GM18511 (cell line): ENCODE data around the gene HSPB1.
"Not testable (repeated sequence)": the region's sequence is repeated elsewhere in the genome, so short reads cannot be mapped to it uniquely, and the experiment has no call there.

Experiments
- ATAC-seq: cut with Tn5 transposase; IDR thresholded peaks from one replicate; pipeline ENCODE4 v1.9.1; 2021; ENCODE audit warnings: mild to moderate bottlenecking, moderate library complexity; ENCODE audit not compliant: unreplicated experiment

Gene HSPB1

GRCh38 chr7:76303202-76304147 lies 1.0 kb downstream of the HSPB1 start:
- peak; percentile 48 for ATAC-seq

GRCh38 chr7:76304888-76305375 lies 2.5 kb downstream of the HSPB1 start:
- ATAC-seq: no peak

- ATAC-seq: not testable (repeated sequence)
These were observed 6.4 kb downstream of the HSPB1 start for GRCh38 chr7:76308874-76309273.

DNA sequence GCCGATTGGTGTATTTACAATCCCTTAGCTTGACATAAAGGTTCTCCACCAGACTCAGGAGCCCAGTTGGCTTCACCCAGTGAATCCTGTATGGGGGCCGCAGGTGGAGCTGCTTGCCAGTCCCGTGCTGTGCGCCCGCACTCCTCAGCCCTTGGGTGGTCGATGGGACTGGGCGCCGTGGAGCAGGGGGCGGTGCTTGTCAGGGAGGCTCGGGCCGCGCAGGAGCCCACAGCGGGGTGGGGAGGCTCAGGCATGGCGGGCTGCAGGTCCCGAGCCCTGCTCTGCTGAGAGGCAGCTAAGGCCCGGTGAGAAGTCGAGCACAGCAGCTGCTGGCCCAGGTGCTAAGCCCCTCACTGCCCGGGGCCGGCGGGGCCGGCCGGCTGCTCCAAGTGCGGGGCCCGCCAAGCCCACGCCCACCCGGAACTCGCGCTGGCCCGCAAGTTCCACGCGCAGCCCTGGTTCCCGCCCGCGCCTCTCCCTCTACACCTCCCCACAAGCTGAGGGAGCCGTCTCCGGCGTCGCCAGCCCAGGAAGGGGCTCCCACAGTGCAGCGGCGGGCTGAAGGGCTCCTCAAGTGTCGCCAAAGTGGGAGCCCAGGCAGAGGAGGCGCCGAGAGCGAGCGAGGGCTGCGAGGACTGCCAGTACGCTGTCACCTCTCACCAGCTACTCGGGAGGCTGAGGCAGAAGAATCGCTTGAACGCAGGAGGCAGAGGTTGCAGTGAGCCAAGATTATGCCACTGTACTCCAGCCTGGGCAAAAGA lies 7.0 kb downstream of the HSPB1 start:
- not testable (repeated sequence) for ATAC-seq

DNA sequence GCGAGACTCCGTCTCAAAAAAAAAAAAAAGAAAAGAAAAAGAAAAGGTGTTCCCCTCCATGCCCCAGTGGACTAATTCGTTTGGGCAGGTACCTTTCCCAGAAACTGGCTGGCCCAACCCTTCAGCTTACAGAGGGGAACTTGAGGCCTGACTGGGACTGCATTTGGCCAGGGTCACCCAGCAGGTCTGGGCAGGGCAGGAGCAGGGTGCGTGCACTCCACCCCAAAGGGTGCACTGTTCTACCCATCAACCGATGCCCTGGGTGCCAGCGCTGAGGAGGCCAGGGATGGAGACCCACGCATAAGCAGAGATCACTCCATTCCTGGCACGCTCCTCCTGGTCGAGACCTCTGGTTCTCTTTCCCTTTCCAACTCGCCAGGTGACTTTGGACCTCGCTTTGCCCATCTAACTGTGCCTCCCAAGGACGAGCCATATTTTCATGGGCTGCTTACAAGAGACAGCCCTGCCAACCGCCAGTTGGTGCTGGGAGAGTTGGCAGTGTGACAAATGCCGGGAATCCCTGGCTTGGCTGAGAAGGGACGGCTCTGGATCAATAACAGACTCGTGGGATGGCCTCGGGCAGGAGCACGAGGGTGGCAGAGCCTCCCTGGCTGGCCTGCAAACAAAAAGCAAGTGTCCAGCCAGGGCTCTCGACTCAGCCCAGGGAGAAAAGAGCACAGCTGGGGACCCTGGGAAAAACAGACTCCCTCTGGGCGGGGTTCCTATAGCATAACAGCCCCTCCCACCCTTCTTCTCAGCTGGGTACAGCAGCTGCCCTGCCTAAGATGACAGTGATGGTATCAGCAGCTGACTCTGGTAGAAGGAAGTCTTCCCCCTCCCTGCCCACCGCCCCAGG lies 7.9 kb downstream of the HSPB1 start:
- ATAC-seq: no peak

- ATAC-seq: not testable (repeated sequence)
These were observed 9.4 kb downstream of the HSPB1 start for GRCh38 chr7:76311838-76312237.

- peak; percentile 35 for ATAC-seq
These were observed 11.7 kb downstream of the HSPB1 start for GRCh38 chr7:76314042-76314721.

GRCh38 chr7:76314740-76315139 lies 12.3 kb downstream of the HSPB1 start:
- not testable (repeated sequence) for ATAC-seq

- no peak for ATAC-seq
These were observed 12.9 kb downstream of the HSPB1 start for GRCh38 chr7:76315364-76315763.

DNA sequence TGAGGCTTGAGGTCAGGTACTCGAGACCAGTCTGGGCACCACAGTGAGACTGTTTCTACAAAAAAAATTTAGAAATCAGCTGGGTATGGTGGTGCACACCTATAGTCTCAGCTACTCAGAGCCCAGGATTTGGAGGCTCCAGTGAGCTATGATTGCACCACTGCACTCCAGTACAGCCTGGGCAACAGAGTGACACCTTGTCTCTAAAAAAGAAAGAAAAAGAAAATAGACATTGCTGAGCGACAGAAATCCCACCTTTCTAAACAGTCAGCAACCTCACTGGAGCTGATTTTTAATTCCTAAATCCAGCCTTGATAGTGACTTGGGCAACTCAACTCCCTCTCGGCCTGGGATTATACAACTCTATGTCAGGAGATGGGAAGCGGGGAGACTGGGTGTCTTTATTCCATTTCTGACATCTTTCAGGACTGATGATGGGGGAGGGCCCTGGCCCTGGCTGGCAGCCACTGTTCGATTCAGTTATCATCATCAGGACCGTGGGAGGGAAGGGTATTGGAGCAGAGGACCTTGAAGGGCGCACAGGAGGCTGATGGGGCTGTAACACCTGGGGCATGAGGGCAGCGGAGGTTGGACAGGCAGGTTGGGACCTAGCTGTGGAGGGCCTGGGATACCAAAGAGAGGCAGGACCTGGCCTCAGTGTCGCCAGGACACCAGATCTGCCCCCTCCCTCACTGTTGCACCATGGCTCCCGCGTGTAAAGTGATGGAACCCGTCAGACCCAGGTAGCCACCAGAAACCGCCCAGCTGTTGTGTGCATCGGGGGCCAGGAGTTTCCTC lies 14.7 kb downstream of the HSPB1 start:
- ATAC-seq: no peak

GRCh38 chr7:76317782-76318487 lies 15.5 kb downstream of the HSPB1 start:
- peak; percentile 88 for ATAC-seq

DNA sequence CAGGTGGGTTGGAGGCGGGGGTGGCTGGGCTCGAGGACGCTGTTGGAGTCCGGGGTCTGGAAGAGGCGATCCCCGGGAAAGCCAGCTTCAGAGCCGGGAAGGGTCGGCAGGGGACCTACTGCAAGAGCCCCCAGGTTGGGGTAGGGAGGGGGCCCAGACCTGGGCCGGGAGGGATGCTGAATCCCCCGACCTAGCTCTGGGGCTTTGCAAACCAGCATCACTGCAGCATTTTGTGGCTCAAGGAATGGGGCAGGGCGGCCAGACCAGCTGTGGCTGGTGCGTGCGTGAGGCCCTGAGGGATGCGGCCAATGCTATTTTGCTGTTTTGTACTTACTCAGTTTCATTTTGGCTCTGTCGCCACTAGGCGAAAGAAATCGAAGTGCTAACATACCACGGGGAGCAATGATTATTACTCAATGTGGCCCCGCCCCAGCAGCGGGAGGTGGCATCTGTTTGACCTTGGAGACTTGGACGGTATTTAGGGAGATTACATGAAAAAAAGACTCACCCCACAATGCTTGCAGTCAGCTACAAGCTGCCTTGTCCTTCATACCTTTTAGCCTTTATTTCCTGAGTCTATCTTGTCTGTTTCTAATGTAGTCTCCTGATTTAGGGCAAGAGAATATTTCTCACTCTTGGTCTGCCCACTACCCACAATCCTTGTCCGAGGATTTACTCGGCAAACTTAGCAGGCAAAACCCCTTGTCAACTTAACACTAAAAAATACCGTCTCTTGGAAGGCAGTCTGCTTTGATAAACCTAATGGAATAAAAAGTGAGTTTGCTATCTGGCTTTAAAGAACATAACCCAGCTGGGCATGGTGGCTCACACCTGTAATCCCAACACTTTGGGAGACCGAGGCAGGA lies 16.2 kb downstream of the HSPB1 start:
- peak; percentile 66 for ATAC-seq

- ATAC-seq: no peak
These were observed 22.6 kb downstream of the HSPB1 start for GRCh38 chr7:76325092-76325491.

DNA sequence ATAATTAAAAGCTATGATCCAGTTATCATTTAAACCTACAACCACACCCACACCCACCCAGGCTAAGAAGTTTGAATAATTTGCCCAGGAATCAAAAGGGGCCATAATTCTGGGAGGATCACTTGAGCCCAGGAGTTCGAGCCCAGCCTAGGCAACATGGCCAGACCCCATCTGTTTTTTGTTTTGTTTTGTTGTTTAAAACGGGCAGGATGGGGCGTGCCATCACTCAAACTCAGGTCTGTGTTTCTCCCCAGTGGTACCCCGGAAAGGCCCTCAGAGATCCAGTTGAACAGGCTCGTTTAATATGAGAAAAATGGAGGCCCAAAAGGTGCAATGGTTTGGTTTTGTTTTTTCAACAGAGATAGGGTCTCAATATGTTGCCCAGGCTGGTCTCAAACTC lies 23.3 kb downstream of the HSPB1 start:
- ATAC-seq: no peak

DNA sequence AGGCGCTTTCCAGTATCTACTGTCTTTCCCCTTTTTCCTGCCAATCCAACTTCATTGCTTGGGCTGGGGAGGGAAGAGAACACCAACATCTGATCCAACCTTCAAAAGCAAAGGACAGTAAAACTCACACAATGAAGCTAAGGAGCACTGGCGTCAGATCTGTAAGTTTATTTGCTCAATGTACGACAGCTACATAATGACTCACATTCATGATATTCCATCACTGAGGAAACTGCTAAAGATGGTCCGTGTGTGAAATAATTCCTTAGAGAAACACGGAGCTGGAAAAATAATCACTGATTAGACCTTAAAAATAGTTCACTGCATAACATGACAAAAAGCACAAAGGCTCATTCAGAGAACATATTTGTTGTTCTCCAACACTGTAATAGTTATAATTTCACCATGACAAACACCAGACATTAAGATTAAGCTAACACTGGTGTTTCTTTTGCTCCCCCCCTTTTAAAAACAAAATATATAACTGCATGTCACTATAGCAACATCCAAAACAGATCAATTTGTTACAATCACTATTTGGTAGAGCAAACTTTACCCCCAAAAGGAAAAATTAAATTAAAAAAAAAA lies 24.3 kb downstream of the HSPB1 start:
- ATAC-seq: no peak

- ATAC-seq: no peak
These were observed 25.1 kb downstream of the HSPB1 start for GRCh38 chr7:76327610-76328009.

DNA sequence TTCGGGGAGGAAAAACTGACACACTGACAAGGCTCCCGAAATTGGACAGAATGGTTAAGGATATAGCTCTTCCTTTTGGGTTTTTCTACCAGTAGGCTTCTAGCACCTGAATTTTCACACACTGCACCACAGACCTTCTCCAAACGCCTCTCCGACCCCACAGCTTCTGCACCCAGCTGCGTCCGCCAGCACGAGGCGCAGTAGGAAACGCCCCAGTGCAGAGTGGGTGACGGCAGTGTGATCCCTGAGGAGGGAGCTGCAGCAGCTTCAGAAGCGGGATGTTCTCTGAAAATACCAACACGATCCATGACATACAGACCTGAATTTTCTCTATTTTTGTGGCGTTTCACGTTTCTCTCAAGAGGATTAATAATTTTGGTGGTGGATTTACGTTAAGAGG lies 25.9 kb downstream of the HSPB1 start:
- no peak for ATAC-seq
